PC-9 (cell line): ENCODE results near the gene FAM171A2. TPM values are rescaled to one million over a fixed set of nuclear protein-coding genes. Genes with fewer than 3 reads are reported as not detected.
"Not testable (repeated sequence)": the region's sequence is repeated elsewhere in the genome, so short reads cannot be mapped to it uniquely, and the experiment has no call there.

Source experiments
- BruUV-seq: library from RNA; stranded (reverse); fragments of 400-500 nt; replicated peaks from 2 replicates; lab custom pipeline; 2021; lab: Mats Ljungman, UMichigan
- CTCF ChIA-PET: fragments of 300-600 bp; sonication (Branson Sonifier 250); formaldehyde crosslinking; loops from one replicate; lab custom pipeline; 2022; ENCODE audit warnings: antibody characterized with exemption; lab: Charles Lee
- POLR2A ChIA-PET: fragments of 300-600 bp; sonication (Branson Sonifier 250); formaldehyde crosslinking; loops from one replicate; lab custom pipeline; 2022; ENCODE audit warnings: antibody characterized with exemption; ENCODE audit not compliant: unreplicated experiment; lab: Charles Lee
- DNase-seq, 2 experiments: peaks; one replicate each; pipeline versions ENCODE4 v3.0.0 to v3.0.0-alpha.2; 2015 to 2022; ENCODE audit warnings: mixed read lengths in 1 of 2
- H2AFZ ChIP-seq: fragments of 200-600 bp; sonication (generic); 2 replicates; pipeline ENCODE4 v1.8.1; 2017; ENCODE audit warnings: antibody characterized with exemption
- H3F3A ChIP-seq: fragments of 200-600 bp; sonication (generic); 2 replicates; pipeline ENCODE4 v1.8.1; 2017; ENCODE audit warnings: antibody characterized with exemption, mild to moderate bottlenecking, low read depth; ENCODE audit not compliant: insufficient read depth
- H3K27ac ChIP-seq: fragments of 200-600 bp; sonication (generic); 2 replicates; pipeline ENCODE4 v1.6.1; 2016; ENCODE audit warnings: mixed run types
- H3K27me3 ChIP-seq: fragments of 200-600 bp; sonication (generic); 2 replicates; pipeline ENCODE4 v1.6.1; 2016; ENCODE audit warnings: low read depth, mixed run types; ENCODE audit not compliant: insufficient read depth
- H3K36me3 ChIP-seq: fragments of 200-600 bp; sonication (generic); 2 replicates; pipeline ENCODE4 v1.6.1; 2016; ENCODE audit warnings: low read depth, mixed run types
- H3K4me1 ChIP-seq: fragments of 200-600 bp; sonication (generic); replicated peaks from 2 replicates; pipeline ENCODE4 v1.6.1; 2016; ENCODE audit warnings: mixed run types; ENCODE audit not compliant: insufficient read depth
- H3K4me2 ChIP-seq: fragments of 200-600 bp; sonication (generic); 2 replicates; pipeline ENCODE4 v1.6.1; 2017; ENCODE audit warnings: mixed run types
- H3K4me3 ChIP-seq: fragments of 200-600 bp; sonication (generic); 2 replicates; pipeline ENCODE4 v1.6.1; 2016; ENCODE audit warnings: mixed run types
- H3K79me2 ChIP-seq: fragments of 200-600 bp; sonication (generic); 2 replicates; pipeline ENCODE4 v1.6.1; 2017; ENCODE audit warnings: low read depth, mixed run types
- H3K9me2 ChIP-seq: fragments of 200-600 bp; sonication (generic); 2 replicates; pipeline ENCODE4 v1.8.1; 2017; ENCODE audit warnings: mild to moderate bottlenecking; ENCODE audit not compliant: insufficient read depth
- H3K9me3 ChIP-seq: fragments of 200-600 bp; sonication (generic); 2 replicates; pipeline ENCODE4 v1.8.1; 2016; ENCODE audit warnings: low read depth; ENCODE audit not compliant: insufficient read depth
- H4K20me1 ChIP-seq: fragments of 200-600 bp; sonication (generic); 2 replicates; pipeline ENCODE4 v1.8.1; 2017; ENCODE audit not compliant: insufficient read depth
- CTCF ChIP-seq: fragments of 200-600 bp; sonication (generic); conservative IDR thresholded peaks from 2 replicates; pipeline ENCODE4 v1.6.1; 2017; ENCODE audit warnings: mixed run types, antibody characterized with exemption, mild to moderate bottlenecking, moderate library complexity
- EZH2 ChIP-seq: fragments of 200-600 bp; sonication (generic); IDR thresholded peaks from 2 replicates; pipeline ENCODE4 v1.8.0; 2017; ENCODE audit warnings: antibody characterized with exemption, low read depth
- intact Hi-C: fragments of 100-400 bp; cut with micrococcal nuclease; formaldehyde crosslinking; loops from one replicate; pipeline ENCODE4 v1.10.0; 2022; ENCODE audit not compliant: unreplicated experiment
- total RNA-seq: library from RNA; stranded (reverse); gene quantifications from 2 replicates; pipeline ENCODE4 v1.2.3, GENCODE V29; 2021

FAM171A2 gene
- total RNA-seq, 1 experiment from 2014 or later: 8.3 TPM

GRCh38 chr17:44367231-44367979 is 3.8 kb upstream of the FAM171A2 start:
- H3K4me1 ChIP-seq: no peaks in the 10 kb centered on the region
- H3K4me3 ChIP-seq: no peak overlapping the region
- BruUV-seq: no TSS peak
- H4K20me1 ChIP-seq: no peaks in the 10 kb centered on the region
- no peak overlapping the region for H2AFZ ChIP-seq
- intact Hi-C loops: loop anchor here (2.0 kb wide), 1 partner anchor 135 kb away; the partner anchor contains the start of gene GPATCH8
- no peaks in the 10 kb centered on the region for H3K9me3 ChIP-seq
- no peaks in the 10 kb centered on the region for H3K9me2 ChIP-seq
- H3K27ac ChIP-seq: no peak overlapping the region
- ChIA-PET POLR2A (no interaction called here), CTCF (no interaction called here)
- peaks cover 18% of the 10 kb centered on the region; the same call in 1 of the 2 replicates for H3K27me3 ChIP-seq
- no peaks in the 10 kb centered on the region for H3K79me2 ChIP-seq
- TF ChIP-seq CTCF (no peak), EZH2 (no peak)
- H3F3A ChIP-seq: no peaks in the 10 kb centered on the region
- H3K4me2 ChIP-seq: no peak overlapping the region
- no peak for DNase-seq
- H3K36me3 ChIP-seq: no peaks in the 10 kb centered on the region

- H3K4me1 ChIP-seq, H3K27ac ChIP-seq, H3K9me2 ChIP-seq, POLR2A ChIA-PET, BruUV-seq, H3K9me3 ChIP-seq, H3F3A ChIP-seq, H3K36me3 ChIP-seq, intact Hi-C loops, H3K4me3 ChIP-seq, H3K79me2 ChIP-seq, DNase-seq, H3K4me2 ChIP-seq, H4K20me1 ChIP-seq, H2AFZ ChIP-seq: not testable (repeated sequence)
- peaks cover 18% of the 10 kb centered on the region; the same call in 1 of the 2 replicates for H3K27me3 ChIP-seq
- CTCF ChIA-PET: interaction anchor here (0.7 to 0.9 kb wide), 2 partner anchors 13 to 428 kb away, joined by 3 to 8 read pairs; no protein-coding TSS in a partner anchor
Observed at GRCh38 chr17:44365051-44365450, 1.4 kb upstream of the FAM171A2 start.

GRCh38 chr17:44362949-44363612 is 572 bp downstream of the FAM171A2 start:
- H3K9me3 ChIP-seq: no peaks in the 10 kb centered on the region
- H3K9me2 ChIP-seq: no peaks in the 10 kb centered on the region
- no peak for DNase-seq
- H3K79me2 ChIP-seq: no peaks in the 10 kb centered on the region
- TF ChIP-seq EZH2: no peak
- no peak for TF ChIP-seq CTCF
- no peaks in the 10 kb centered on the region for H3K36me3 ChIP-seq
- peak overlapping the region; percentile 93 for H2AFZ ChIP-seq
- H3K27ac ChIP-seq: no peak overlapping the region
- no peaks in the 10 kb centered on the region for H4K20me1 ChIP-seq
- ChIA-PET POLR2A (interaction anchor here (0.5 to 0.7 kb wide), 4 partner anchors 31 to 522 kb away, joined by 3 to 13 read pairs (median 9); no protein-coding TSS in a partner anchor), CTCF (interaction anchor here (0.5 to 0.6 kb wide), 5 partner anchors 22 to 498 kb away, joined by 3 to 12 read pairs (median 4); no protein-coding TSS in a partner anchor)
- H3K4me2 ChIP-seq: peak overlapping the region; percentile 89
- peak overlapping the region; percentile 66 for H3K4me3 ChIP-seq
- peaks cover 18% of the 10 kb centered on the region; the same call in 1 of the 2 replicates for H3K27me3 ChIP-seq
- intact Hi-C loops: no loop called here
- no TSS peak for BruUV-seq
- peaks cover 5% of the 10 kb centered on the region; the same call in 1 of the 2 replicates for H3F3A ChIP-seq
- H3K4me1 ChIP-seq: no peaks in the 10 kb centered on the region
